IPS DF 6.9 (cell line): ENCODE measurements around the gene MVK.

Experiments
- DNase-seq: peaks from one replicate; pipeline ENCODE4 v3.0.0-alpha.2; 2013; ENCODE audit warnings: low read depth, low spot score
- H3K27ac ChIP-seq: one replicate; pipeline ENCODE4 v1.5.1; 2013; ENCODE audit warnings: low read length, control low read depth
- H3K27me3 ChIP-seq: 2 replicates; pipeline ENCODE4 v1.6.1; 2013; ENCODE audit warnings: mild to moderate bottlenecking, low read length; ENCODE audit not compliant: control insufficient read depth, insufficient read depth
- H3K36me3 ChIP-seq: 2 replicates; pipeline ENCODE4 v1.6.1; 2013; ENCODE audit warnings: low read length; ENCODE audit not compliant: control insufficient read depth, insufficient read depth
- H3K4me1 ChIP-seq: 2 replicates; pipeline ENCODE4 v1.6.1; 2013; ENCODE audit warnings: low read length; ENCODE audit not compliant: control insufficient read depth, insufficient read depth
- H3K4me3 ChIP-seq: 2 replicates; pipeline ENCODE4 v1.5.1; 2013; ENCODE audit warnings: mild to moderate bottlenecking, low read length
- H3K9me3 ChIP-seq: 2 replicates; pipeline ENCODE4 v1.6.1; 2013; ENCODE audit warnings: low read length, inconsistent platforms; ENCODE audit not compliant: control insufficient read depth, insufficient read depth
- WGBS: extraction: QIAGEN DNeasy Blood & Tissue Kit; methylation state at CpG from one replicate; pipeline ENCODE4 v1.1.7; 2013; ENCODE audit warnings: mixed read lengths, missing lambda C conversion rate; ENCODE audit not compliant: insufficient read length, insufficient coverage; 5-methylcytosine and 5-hydroxymethylcytosine counted together

Gene MVK

GRCh38 chr12:109588461-109589239, 15.1 kb downstream of the MVK start:
- Histone ChIP-seq H3K27ac (no peak overlapping the region), H3K27me3 (no peaks in the 10 kb centered on the region), H3K4me1 (no peaks in the 10 kb centered on the region), H3K4me3 (no peak overlapping the region), H3K36me3 (peaks cover 16% of the 10 kb centered on the region), H3K9me3 (no peaks in the 10 kb centered on the region)
- DNase-seq, result no peak
- WGBS, result no CpG with 5 or more reads among the region's 26 CpGs

- no CpG with 5 or more reads among the region's 7 CpGs for WGBS
- H3K4me3 ChIP-seq, result no peak overlapping the region
- DNase-seq, result no peak
- no peaks in the 10 kb centered on the region for H3K4me1 ChIP-seq
- H3K9me3 ChIP-seq, result no peaks in the 10 kb centered on the region
- H3K36me3 ChIP-seq, result peaks cover 14% of the 10 kb centered on the region
- no peak overlapping the region for H3K27ac ChIP-seq
- no peaks in the 10 kb centered on the region for H3K27me3 ChIP-seq
Observed at GRCh38 chr12:109589240-109589590, 15.6 kb downstream of the MVK start.

GRCh38 chr12:109589691-109590245, 16.2 kb downstream of the MVK start:
- Histone ChIP-seq H3K4me3 (no peak overlapping the region; the same call in 1 of the 2 replicates), H3K27me3 (no peaks in the 10 kb centered on the region), H3K4me1 (no peaks in the 10 kb centered on the region), H3K36me3 (peaks cover 16% of the 10 kb centered on the region), H3K27ac (no peak overlapping the region), H3K9me3 (no peaks in the 10 kb centered on the region)
- DNase-seq, result no peak
- no CpG with 5 or more reads among the region's 16 CpGs for WGBS

- peaks cover 18% of the 10 kb centered on the region for H3K36me3 ChIP-seq
- no peaks in the 10 kb centered on the region for H3K4me1 ChIP-seq
- H3K27ac ChIP-seq, result no peak overlapping the region
- H3K9me3 ChIP-seq, result no peaks in the 10 kb centered on the region
- no peak overlapping the region for H3K4me3 ChIP-seq
- no peak for DNase-seq
- H3K27me3 ChIP-seq, result no peaks in the 10 kb centered on the region
- WGBS, result no CpG with 5 or more reads among the region's 8 CpGs
Observed at GRCh38 chr12:109590566-109590965, 17.0 kb downstream of the MVK start.

- no peak overlapping the region for H3K4me3 ChIP-seq
- no peak overlapping the region for H3K27ac ChIP-seq
- no peak for DNase-seq
- H3K36me3 ChIP-seq, result peaks cover 18% of the 10 kb centered on the region
- no peaks in the 10 kb centered on the region for H3K9me3 ChIP-seq
- no CpG with 5 or more reads among the region's 10 CpGs for WGBS
- no peaks in the 10 kb centered on the region for H3K27me3 ChIP-seq
- H3K4me1 ChIP-seq, result no peaks in the 10 kb centered on the region
Observed at GRCh38 chr12:109591041-109591440, 17.4 kb downstream of the MVK start.

GRCh38 chr12:109592195-109592904, 18.8 kb downstream of the MVK start:
- DNase-seq, result no peak
- Histone ChIP-seq H3K27ac (no peak overlapping the region), H3K9me3 (no peaks in the 10 kb centered on the region), H3K4me1 (no peaks in the 10 kb centered on the region), H3K27me3 (no peaks in the 10 kb centered on the region), H3K4me3 (no peak overlapping the region), H3K36me3 (peaks cover 12% of the 10 kb centered on the region)
- WGBS, result no CpG with 5 or more reads among the region's 19 CpGs

GRCh38 chr12:109592905-109593272, 19.3 kb downstream of the MVK start:
- Histone ChIP-seq H3K9me3 (no peaks in the 10 kb centered on the region), H3K27ac (no peak overlapping the region), H3K4me3 (no peak overlapping the region), H3K36me3 (peaks cover 12% of the 10 kb centered on the region), H3K4me1 (no peaks in the 10 kb centered on the region), H3K27me3 (no peaks in the 10 kb centered on the region)
- DNase-seq, result no peak
- no CpG with 5 or more reads among the region's 9 CpGs for WGBS

- Histone ChIP-seq H3K9me3 (no peaks in the 10 kb centered on the region), H3K27me3 (no peaks in the 10 kb centered on the region), H3K4me3 (no peak overlapping the region), H3K27ac (no peak overlapping the region), H3K36me3 (peaks cover 12% of the 10 kb centered on the region), H3K4me1 (no peaks in the 10 kb centered on the region)
- DNase-seq, result no peak
- no CpG with 5 or more reads among the region's 15 CpGs for WGBS
Observed at GRCh38 chr12:109594556-109595317, 21.1 kb downstream of the MVK start.

GRCh38 chr12:109595321-109595902, 21.8 kb downstream of the MVK start:
- H3K4me3 ChIP-seq, result no peak overlapping the region
- no peak for DNase-seq
- no peaks in the 10 kb centered on the region for H3K9me3 ChIP-seq
- no peaks in the 10 kb centered on the region for H3K27me3 ChIP-seq
- no CpG with 5 or more reads among the region's 10 CpGs for WGBS
- H3K4me1 ChIP-seq, result no peaks in the 10 kb centered on the region
- H3K27ac ChIP-seq, result no peak overlapping the region
- H3K36me3 ChIP-seq, result peaks cover 12% of the 10 kb centered on the region
